ENCODE results near the gene HES7.

- TF ChIP-seq CTCF (IDR thresholded peaks at IDR 0.05), result no peak
- no peak for TF ChIP-seq RAD21 (IDR thresholded peaks at IDR 0.05; ENCODE audit: low read length)
- TF ChIP-seq EP300 (IDR thresholded peaks at IDR 0.05; ENCODE audit: borderline replicate concordance in 1 of 2, low read depth in 1 of 2, low read length in 1 of 2), result no peak
- no peak for TF ChIP-seq NRF1 (IDR thresholded peaks at IDR 0.05; ENCODE audit: low read depth, low read length)
- TF ChIP-seq RXRA (IDR thresholded peaks at IDR 0.05; ENCODE audit: borderline replicate concordance, low read depth), result no peak
Measured at GRCh38 chr17:8110456-8110804, 13.5 kb downstream of the HES7 start.

Measured in SK-N-SH (cell line).